HG03135 (cell line): ENCODE data around the gene TMEM256.
"Not testable (repeated sequence)": the region's sequence is repeated elsewhere in the genome, so short reads cannot be mapped to it uniquely, and the experiment has no call there.

Experiments
- ATAC-seq: cut with Tn5 transposase; IDR thresholded peaks from one replicate; pipeline ENCODE4 v1.9.1; 2021; ENCODE audit warnings: mild to moderate bottlenecking, moderate library complexity; ENCODE audit not compliant: unreplicated experiment

Gene TMEM256

GRCh38 chr17:7384489-7385081, 19.3 kb downstream of the TMEM256 start:
- ATAC-seq, result no peak

GRCh38 chr17:7383742-7384488, 20.0 kb downstream of the TMEM256 start:
- peak; percentile 68 for ATAC-seq

GRCh38 chr17:7383371-7383741, 20.5 kb downstream of the TMEM256 start:
- ATAC-seq, result no peak

GRCh38 chr17:7382901-7383300, 21.0 kb downstream of the TMEM256 start:
- no peak for ATAC-seq

- no peak for ATAC-seq
Observed at GRCh38 chr17:7380855-7381683, 22.8 kb downstream of the TMEM256 start, which contains the start of gene TNK1. TNK1 (plus strand) TSS chr17:7381089; CDS start chr17:7382927, 1,838 bp downstream.

GRCh38 chr17:7380321-7380720, 23.6 kb downstream of the TMEM256 start:
- no peak for ATAC-seq

DNA sequence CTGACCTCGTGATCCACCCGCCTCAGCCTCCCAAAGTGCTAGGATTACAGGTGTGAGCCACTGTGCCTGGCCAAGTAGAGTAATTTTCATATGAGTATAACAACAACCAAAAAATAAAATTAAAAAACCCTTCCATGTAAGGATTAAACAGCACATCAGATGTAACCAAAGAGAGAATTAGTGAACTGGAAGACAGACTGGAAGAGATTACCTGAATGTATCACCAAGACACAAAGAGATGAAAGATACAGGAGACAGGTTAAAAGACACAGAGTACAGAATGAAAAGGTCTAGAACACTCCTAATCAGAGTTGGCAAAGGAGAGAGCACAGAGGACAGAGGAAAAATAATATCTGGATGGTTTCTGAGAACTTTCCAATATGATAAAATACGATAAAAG, 24.8 kb downstream of the TMEM256 start:
- no peak for ATAC-seq

GRCh38 chr17:7374353-7374752, 29.5 kb downstream of the TMEM256 start:
- no peak for ATAC-seq

GRCh38 chr17:7370853-7371252, 33.0 kb downstream of the TMEM256 start:
- ATAC-seq, result no peak

DNA sequence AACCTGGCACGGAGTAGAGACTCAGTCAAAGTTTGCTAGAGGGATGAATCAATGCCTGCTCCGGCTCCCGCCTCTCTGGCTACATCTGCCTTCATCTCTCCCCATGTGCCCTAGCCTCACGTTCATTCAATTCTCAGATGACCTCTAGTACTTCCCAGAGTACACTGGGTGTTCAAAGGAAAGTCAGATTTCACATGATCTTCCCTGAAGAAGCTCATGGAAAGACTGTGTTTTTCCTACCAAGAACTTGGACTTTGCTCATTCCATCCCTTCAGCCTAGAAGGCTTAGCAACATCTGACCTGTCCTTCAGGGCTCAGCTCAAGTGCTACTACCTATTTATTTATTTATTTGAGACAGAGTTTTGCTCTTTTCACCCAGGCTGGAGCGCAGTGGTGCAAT, 34.1 kb downstream of the TMEM256 start:
- ATAC-seq, result no peak

GRCh38 chr17:7368599-7368994, 35.3 kb downstream of the TMEM256 start:
- ATAC-seq, result not testable (repeated sequence)

DNA sequence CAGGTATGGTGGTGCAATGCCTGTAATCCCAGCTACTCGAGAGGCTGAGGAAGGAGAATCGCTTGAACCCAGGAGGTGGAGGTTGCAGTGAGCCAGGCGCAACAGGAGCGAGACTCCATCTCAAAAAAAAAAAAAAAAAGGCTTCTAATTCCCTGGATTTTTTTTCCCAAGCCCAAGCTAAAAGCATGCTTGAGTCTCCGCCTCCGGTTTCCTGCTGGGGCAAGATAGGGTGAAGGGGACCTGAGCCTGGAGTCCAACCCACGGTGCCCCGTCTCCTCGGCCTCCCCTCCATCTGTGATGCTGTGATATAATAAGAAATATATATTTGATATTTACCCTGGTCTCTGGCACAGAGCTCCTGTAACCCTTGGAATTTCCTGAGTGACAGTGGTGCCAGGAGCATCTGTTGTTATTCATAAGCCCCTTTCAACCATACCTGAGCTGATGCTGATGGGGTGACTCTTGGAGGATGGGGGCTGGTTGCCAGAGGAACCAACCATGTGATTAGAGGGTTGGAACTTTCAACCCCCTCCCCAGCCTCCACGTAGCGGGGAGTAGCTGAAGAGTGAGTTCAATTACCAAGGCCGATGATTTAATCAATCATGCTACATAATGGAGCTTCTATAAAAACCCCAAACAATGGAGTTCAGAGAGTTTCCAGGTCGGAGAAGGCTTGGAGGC, 35.8 kb downstream of the TMEM256 start:
- no peak for ATAC-seq

DNA sequence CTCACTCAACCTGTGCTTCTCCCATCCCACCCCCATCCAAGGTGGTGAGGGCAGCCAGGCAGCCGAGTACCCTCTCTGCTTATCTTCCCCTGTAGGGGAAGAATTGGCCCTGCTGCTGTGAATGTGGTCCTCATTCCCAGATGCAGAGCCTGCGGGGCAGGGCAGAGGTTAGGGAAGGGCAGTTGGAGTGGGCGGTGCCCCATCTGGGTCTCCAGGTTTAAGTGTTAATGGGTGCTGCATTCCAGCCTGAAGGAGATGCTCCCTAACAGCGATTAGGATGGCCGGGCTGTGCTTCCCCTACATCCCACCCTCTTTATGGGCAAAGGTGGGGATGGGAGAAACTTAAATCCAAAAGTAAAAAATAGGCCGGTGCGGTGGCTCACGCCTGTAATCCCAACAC, 36.8 kb downstream of the TMEM256 start:
- ATAC-seq, result no peak

- not testable (repeated sequence) for ATAC-seq
Observed at GRCh38 chr17:7365963-7366362, 37.9 kb downstream of the TMEM256 start.

GRCh38 chr17:7363311-7363710, 40.6 kb downstream of the TMEM256 start:
- ATAC-seq, result no peak

DNA sequence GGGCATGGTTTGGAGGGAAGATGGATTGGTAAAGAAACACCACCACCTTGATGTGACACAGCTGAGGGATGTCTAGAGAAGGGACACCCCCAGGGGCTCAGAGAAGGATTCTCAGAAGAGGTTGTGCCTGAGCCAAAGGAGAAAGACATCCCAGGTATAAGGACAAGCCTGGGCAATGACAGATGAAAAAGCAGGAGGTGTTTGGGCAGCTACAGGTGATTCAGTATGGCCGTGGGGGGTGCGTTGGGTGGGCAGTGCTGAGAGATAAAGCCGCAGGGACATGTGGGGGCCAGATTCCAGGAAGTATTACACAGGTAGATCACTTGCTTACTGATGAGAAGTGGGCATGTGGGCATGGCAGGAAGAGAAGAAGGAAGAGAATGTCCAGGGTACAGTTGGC, 42.0 kb downstream of the TMEM256 start:
- ATAC-seq, result no peak

DNA sequence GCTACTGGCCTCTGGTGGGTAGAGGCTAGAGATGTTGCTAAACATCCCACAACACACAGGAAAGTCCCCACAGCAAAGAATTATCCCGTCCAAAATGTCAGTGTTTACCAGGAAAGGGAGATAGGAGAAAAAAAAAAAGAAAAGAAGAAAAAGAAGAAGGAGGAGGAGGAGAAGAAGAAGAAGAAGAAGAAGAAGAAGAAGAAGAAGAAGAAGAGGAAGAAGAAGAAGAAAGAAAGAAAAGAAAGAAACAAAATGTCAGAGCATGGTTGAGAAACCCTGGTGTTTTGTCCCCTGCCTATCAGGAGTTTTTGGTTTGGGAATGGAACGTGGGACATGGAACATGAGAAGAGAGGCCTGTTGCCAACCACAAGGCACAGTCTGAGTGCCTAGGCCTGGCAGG, 46.5 kb downstream of the TMEM256 start:
- no peak for ATAC-seq

DNA sequence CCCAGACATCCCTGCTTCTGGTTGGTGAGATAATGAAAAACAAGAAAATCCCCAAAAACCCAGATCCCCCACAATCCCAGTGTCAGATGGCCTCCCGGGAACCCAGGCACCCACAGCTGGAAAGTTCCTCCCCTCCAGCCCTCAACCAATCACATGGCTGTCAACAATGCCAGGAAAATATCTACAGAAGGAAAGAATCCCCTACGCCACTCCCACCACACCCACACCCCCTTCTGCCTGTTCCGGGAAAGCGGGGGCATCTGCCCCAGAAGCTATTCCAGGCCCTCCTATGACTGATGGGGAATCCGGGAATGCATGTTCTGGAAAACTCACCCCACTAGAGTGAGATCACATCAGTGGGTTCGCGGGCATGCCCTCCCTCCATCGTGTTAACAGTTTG, 47.1 kb downstream of the TMEM256 start:
- ATAC-seq, result no peak

- ATAC-seq, result no peak
Observed at GRCh38 chr17:7356072-7356549, 47.8 kb downstream of the TMEM256 start.

GRCh38 chr17:7355573-7355972, 48.3 kb downstream of the TMEM256 start:
- no peak for ATAC-seq

DNA sequence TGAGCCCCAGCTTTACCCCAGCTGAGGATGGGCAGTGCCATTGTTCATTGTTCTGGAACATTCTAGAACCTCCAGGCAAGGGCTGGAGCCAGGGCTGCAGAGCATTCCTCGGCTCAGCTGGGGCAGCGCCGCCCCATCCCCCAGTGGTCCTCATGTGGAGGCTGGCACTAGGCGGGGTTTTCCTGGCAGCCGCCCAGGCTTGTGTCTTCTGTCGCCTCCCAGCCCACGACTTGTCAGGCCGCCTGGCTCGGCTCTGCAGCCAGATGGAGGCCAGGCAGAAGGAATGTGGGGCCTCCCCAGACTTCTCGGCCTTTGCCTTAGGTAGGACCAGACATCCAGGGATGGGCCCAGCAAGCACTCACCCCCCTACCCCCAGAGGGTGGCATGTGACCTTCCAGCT, 48.8 kb downstream of the TMEM256 start, which contains the start of gene TMEM95:
TSS of gene TMEM95 (plus strand) at position 104 of the 400 bp plus-strand sequence. CDS start at position 153, 49 bp downstream.
- no peak for ATAC-seq
